GM19043 (cell line): ENCODE data around the gene SAP30BP.

Experiments
- ATAC-seq: cut with Tn5 transposase; IDR thresholded peaks from one replicate; pipeline ENCODE4 v1.9.1; 2021; ENCODE audit warnings: low read depth; ENCODE audit not compliant: unreplicated experiment

Gene SAP30BP

GRCh38 chr17:75684249-75684648 lies 17.1 kb downstream of the SAP30BP start:
- no peak for ATAC-seq

- no peak for ATAC-seq
These were observed 17.8 kb downstream of the SAP30BP start for GRCh38 chr17:75684924-75685323.

- no peak for ATAC-seq
These were observed 18.4 kb downstream of the SAP30BP start for GRCh38 chr17:75685499-75685898.

DNA sequence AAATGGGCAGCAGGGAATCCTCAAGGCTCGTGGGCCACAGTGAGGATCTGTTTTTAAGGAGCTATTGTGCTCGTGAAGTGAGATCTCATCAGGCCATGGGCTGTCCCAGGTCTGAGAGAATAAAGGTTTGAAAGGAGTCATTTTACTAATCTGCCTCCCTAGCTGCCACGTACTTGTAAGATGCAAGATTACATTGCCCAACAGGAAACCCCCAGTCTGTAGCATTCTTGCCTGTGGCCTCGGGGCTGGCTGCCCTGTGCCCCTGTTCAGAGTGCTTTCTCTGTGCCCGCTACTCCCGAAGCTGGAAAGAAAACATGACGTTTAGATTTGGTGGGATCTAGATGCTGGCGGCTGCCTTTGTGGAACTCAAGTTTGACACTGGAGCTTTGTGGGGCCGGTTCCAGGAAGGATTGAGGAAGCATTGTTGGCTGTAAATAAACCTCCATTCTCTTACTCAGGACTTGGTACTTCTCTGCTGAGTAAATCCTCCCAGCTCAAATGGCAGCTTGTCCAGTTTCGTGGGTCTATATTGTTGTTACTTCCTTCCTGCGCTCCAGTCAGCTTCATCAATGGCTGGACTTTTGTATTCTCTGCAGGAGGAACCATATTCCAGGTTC lies 21.2 kb downstream of the SAP30BP start:
- ATAC-seq: no peak

GRCh38 chr17:75689441-75689873 lies 22.3 kb downstream of the SAP30BP start:
- ATAC-seq: no peak

GRCh38 chr17:75691371-75691791 lies 24.2 kb downstream of the SAP30BP start:
- ATAC-seq: no peak

DNA sequence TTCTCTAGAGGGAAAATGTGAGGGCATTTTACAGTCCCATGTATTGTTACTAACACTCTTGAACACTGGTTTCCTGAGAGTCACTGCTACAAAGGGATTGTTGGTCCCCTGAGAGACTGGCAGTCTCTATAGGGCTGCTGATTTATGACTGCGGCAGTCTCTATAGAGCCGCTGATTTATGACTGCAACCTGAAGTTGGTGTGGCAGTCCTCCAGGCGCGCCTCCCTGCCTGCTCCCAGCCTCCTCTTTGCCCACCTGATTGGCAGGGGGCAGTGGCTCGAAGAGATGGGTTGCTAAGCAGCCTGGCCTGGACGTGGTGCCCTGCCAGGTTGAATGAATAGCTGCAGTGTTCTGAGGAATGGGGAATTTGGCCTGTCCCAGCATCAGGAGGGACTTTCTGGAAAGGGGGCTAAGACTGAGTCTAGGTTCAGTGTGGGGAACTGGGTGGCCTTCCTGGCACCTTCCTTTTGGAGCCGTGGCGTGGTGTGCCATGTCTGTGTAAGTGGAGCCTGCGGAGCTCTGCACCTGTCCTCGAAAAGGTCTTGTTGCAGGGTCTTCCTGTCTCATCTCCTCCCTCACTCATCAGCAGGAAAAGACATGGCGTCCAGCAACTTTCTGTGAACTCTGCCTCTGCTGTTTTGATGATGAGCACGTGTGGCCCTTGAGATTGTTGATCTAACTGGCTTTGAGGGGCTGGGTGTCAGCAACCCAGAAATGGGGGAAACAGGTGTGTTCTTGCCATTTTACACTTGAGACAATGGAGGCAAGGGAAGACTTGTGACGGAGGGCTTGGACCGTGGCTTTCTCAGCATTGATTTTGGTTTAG lies 24.9 kb downstream of the SAP30BP start:
- no peak for ATAC-seq

- no peak for ATAC-seq
These were observed 25.8 kb downstream of the SAP30BP start for GRCh38 chr17:75692976-75693375.

DNA sequence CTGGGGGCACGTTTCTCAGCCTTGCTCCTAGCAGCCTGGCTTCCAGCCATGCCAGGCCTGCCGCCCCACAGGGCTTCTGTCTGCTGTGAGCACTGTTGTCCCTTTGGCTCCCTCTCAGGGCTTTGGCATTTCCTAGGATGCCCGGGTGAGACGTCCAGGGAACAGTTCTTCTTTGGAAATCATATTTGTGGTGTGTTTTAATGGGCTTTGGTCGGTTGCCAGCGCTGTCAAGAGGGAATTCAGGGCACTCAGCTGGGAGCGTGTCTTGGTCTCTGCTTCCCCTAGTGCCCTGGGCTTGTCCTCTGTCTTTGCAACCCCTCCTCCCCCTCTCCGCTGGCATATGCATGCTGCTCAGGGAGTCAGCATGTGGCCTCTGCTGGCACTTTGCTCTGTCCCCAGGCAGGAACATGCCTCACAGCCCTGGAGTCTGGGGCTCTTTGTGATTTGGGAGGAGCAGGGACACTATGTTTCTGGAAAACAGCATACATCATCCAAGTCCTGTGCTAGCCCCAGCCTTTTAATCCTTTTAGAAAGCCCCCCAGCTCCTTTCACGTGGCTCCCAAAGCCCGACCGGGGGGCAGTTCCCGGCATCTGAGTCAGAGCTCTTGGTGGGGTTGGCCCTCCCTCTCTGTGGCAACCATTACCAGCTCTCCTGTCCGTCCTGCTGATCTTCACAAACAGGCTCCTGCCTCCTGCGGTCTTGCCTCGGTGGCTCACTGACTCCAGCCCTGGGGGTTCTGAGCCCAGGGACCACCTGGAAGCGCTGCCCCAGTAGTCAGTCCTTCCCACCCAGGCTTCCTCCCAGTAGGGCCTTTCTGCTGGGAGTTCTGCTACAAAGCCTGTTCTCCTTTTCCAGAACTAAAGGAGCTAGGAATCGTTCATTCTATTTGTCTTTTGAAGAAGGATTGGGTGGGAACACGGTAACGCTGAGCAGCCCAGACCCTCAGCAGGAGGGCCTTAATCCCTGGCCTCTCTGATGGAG lies 26.7 kb downstream of the SAP30BP start:
- ATAC-seq: no peak

- no peak for ATAC-seq
These were observed 27.4 kb downstream of the SAP30BP start for GRCh38 chr17:75694536-75694935.

GRCh38 chr17:75695141-75695829 lies 28.1 kb downstream of the SAP30BP start:
- no peak for ATAC-seq

DNA sequence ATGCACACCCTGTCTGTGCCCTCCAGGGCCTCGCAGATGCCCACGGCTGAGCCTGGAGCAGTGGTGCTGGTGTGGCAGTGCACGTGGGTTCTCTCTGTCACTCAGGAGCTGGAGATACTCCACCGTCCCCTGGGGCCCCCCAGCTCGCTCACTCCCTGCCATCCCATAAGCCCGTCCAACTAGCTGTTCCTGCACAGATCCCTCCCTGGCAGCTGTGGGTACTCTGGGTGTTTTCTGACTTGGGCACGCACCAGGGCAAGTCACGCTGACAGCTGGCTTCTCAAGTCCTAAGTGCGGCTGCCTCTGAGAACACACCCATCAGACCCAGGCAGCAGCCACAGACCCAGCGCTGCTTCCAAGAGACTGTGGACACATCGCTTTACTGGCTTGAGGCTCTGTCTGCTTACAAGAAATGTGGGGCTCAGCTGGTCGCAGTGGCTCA lies 28.7 kb downstream of the SAP30BP start:
- ATAC-seq: no peak

- ATAC-seq: no peak
These were observed 30.6 kb downstream of the SAP30BP start for GRCh38 chr17:75697651-75698291.

- ATAC-seq: no peak
These were observed 31.5 kb downstream of the SAP30BP start for GRCh38 chr17:75698659-75699058.

GRCh38 chr17:75701288-75701687 lies 34.1 kb downstream of the SAP30BP start:
- ATAC-seq: no peak

- no peak for ATAC-seq
These were observed 36.1 kb downstream of the SAP30BP start for GRCh38 chr17:75703191-75703590.

DNA sequence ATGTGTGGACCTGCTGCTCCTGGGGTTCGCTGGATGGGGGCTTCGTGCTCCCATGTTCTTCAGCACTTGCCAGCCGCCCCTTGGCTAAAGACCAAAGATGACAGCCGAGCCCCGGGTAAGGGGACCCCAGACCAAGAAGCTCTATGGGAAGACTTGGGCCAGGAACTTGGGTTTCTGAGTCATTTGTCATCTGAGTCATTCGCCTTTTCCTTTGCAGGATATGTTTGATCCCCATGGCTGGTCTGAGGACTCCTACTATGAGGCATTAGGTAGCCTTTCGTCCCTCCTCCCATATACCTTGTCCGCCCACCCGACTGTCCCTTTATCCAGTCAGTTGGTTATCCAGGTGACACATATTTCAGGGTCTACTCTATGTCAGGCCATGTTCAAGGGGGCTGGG lies 36.5 kb downstream of the SAP30BP start:
- ATAC-seq: no peak

- no peak for ATAC-seq
These were observed 38.1 kb downstream of the SAP30BP start for GRCh38 chr17:75704963-75705875.
